LHCN-M2 (cell line): ENCODE data around the gene PLCB2. TPM values are rescaled to one million over a fixed set of nuclear protein-coding genes. Genes with fewer than 3 reads are reported as not detected.
A peak's percentile ranks its signal among the peaks of the same experiment; 100 is the strongest.

ENCODE experiments used
- DNase-seq: peaks from one replicate; pipeline ENCODE4 v3.0.0-alpha.2; 2012; ENCODE audit warnings: low read depth
- total RNA-seq: library from RNA; depleted of rRNA; stranded (reverse); fragments of >200 nt; gene quantifications from 2 replicates; pipeline ENCODE4 v1.2.3, GENCODE V29; 2014

Gene PLCB2
- total RNA-seq, 1 experiment from 2014 or later, result 0.75 TPM

DNA sequence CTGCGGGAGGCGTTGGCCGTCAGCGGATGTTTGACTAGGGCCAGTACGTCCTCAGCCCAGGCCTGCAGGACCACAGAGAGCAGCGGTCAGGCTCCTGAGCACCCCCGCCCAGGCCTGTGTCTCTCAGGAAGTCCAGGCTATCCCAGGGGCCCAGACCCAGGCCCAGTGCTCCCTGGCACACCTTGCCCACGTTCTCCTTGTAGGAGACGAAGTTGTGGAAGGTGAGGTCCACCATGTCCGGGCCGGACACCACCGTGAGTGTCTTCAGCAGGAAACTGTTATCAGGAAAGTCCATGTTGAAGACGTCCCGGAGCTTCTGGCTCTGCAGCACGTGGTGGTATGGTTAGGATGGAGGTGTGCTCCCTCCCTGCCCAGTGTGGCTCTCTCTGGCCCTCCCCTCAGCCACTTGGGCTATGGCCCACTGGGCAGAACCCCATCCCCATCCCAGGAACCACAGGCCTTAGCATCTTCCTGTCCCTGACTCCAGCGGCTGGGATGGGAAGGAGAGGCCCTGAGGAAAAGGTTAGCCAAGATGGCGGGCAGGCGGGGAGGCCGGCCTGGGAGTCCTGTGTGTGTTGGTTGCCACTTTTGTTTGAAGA is 5.3 kb downstream of the PLCB2 start:
- DNase-seq, result no peak

DNA sequence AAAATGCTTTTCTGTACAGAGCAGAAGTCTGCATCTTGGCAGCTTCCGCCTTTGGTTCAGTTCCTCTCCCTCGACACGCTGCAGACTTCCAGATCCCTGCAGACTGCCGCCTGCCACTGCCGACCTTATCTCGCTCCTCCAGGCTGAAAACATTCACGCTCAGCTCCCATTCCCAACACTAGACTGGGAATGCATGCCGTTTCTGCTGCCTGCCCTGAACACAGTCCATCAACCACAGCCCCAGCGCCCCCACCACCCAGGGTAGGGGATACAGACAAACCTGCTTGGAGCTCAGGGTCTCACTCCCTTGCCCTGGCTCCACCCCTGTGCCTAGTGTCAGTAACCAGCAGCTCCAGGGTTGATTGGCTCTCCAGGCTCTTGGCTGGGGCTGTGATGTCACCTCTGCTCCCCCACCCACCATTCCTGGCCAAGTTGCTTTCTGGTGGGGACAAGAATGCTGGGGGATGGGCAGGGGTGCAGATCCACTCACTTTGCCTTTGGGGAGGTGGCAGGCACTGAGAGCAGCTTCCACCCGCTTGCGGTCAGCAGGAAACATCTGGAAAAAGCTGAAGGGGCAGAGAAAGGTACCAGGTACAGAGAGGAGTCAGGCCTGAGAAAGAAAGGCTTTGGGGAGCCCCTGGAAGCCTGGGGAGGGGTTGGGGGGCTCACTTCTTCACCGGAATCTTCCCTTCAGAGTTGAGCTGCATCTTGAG is 6.1 kb downstream of the PLCB2 start:
- no peak for DNase-seq

- DNase-seq, result no peak
Measured at GRCh38 chr15:40300771-40301170, 7.0 kb downstream of the PLCB2 start.

DNA sequence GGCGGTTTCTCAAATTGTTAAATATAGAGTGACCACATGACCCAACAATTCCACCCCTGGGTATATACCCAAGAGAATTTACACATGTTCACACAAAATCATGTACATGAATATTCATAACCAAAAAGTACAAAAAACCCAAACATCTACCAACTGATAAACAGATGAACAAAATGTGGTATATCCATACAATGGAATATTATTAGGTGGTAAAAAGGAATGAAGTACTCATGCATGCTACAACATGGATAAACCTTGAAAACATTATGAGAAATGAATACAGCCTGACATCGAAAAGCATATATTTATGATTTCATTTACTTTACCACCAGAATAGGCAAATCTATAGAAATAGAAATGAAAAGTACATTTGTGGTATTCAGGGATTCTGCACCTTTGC is 7.4 kb downstream of the PLCB2 start:
- no peak for DNase-seq

DNA sequence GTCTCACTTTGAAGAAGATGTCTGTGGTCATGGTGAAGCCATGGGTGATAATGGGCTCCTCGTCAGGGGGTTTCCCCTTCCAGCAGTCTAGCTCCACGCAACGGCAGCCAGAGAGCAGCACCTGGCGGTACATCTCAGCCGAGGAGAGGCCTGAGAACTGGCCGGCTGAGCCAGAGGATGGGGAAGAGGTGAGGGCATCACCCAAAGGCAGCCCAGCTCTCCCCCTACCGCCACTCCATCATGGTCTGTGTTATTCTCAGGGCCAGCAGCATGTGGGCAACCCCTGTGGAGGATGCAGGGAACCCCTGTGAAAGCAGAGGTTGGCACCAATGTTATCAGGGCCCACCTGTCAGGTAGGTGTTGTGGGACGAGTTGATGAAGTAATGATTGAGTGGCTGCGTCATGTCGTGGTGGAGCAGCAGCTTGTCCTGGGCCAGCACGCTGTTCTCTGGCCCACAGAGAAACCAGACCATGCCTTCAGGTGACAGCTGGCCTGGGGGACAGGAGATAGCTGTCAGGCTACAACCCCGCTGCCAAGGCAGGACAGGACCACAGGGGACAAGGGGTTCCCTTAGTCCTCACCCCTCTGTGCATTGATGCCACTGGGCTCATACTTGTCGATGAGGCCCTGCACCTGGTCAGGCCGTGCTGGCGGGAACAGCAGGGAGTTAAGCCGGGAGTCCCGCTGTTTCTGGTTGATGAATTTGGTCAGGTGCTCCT is 9.4 kb downstream of the PLCB2 start:
- no peak for DNase-seq

DNA sequence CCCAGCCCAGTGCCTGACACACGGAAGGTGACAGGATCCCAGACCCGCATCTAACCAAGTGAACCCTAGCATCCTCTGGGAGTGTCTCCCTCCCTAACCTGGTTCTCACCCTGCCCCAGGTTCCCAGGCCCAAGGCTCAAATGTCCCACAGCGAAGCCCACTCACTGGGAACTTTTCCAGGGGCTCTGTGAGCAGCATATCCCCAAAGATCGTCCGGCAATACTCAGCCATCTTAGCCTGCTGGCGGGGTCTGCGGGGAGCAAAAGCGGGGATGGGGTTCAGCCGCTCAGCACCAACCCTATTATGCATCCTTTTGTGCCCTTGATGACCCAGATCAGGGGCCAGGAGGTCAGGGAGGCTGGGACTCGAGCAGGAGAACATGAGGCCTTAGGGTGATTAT is 10.4 kb downstream of the PLCB2 start:
- DNase-seq, result no peak

GRCh38 chr15:40296561-40297230 is 11.0 kb downstream of the PLCB2 start:
- no peak for DNase-seq

DNA sequence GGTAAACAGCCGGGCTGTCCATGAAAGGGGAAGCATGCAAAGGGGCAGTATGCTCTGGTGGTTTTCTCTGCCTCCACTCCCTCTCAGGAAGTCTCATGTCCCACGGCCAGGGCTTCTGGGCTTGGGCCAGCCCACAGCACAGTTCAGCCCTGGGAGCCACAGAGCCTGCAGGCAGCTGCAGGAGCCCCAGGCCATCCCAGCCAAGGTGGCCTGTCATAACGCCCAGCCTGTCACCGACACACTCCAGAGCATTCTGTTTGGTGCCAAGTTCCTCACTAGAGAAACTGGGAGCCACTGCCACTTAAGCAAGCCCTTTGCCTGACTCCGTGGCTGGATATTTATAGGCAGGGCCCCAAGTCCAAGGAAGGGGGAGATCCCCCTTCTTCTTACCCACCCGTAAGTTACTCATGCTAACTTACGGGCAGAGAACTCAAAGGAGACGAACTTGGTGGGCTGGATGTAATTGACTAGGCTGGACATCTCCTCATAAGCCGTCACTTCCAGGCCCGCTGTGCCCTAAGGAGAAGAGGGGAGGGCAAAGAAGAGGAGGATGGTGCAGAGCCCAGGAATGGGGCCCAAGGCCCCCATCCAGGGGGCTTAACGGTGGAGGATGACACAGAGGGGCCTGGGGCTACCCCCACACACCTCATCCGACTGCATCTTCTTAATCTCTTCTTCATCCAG is 11.7 kb downstream of the PLCB2 start:
- no peak for DNase-seq

- no peak for DNase-seq
Measured at GRCh38 chr15:40295297-40295696, 12.4 kb downstream of the PLCB2 start.

GRCh38 chr15:40293905-40294895 is 13.5 kb downstream of the PLCB2 start:
- DNase-seq, result no peak

GRCh38 chr15:40293006-40293405 is 14.7 kb downstream of the PLCB2 start:
- no peak for DNase-seq

DNA sequence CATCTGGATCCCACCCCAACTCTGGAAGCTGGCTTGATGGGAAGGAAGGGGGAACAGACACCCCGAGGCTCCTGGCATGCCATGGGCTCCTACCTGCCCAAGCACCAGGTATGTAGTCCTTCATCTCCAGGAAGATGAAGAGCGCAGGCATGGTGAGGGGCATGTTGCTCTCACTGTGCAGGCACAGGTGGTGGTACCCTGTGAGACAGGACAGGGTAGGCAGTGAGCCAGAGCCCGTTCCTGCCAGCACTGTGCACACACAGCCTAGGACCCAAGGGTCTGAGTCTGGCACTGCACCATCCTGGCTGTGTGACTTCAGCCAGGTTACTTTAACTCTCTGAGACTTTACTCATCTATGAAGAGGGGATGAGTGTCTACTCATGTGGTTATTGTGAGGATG is 15.5 kb downstream of the PLCB2 start:
- DNase-seq, result no peak

GRCh38 chr15:40290918-40291574 is 16.7 kb downstream of the PLCB2 start:
- peak; percentile 38 for DNase-seq

DNA sequence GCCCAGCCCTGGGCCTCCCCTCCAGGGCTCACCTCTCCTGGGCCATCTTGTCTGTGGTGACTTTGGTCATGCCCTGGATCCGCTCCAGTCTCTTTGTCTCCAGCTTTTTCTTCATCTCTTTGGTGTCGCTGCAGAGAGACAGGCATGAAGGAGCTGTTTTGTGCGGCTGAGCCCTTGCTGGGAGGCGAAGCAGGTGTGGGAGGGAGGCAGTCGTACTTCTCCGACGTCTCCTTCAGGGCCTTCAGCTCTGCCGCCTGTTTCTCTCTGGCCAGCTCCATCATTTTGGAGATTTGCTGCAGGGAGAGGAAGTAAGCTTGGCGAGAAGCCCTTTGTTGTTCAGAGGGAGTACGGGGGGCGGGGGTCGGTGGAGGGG is 17.2 kb downstream of the PLCB2 start:
- DNase-seq, result no peak

GRCh38 chr15:40289140-40289775 is 18.5 kb downstream of the PLCB2 start:
- DNase-seq, result no peak

- DNase-seq, result no peak
Measured at GRCh38 chr15:40287968-40288367, 19.8 kb downstream of the PLCB2 start.

GRCh38 chr15:40287505-40287904 is 20.2 kb downstream of the PLCB2 start:
- no peak for DNase-seq

DNA sequence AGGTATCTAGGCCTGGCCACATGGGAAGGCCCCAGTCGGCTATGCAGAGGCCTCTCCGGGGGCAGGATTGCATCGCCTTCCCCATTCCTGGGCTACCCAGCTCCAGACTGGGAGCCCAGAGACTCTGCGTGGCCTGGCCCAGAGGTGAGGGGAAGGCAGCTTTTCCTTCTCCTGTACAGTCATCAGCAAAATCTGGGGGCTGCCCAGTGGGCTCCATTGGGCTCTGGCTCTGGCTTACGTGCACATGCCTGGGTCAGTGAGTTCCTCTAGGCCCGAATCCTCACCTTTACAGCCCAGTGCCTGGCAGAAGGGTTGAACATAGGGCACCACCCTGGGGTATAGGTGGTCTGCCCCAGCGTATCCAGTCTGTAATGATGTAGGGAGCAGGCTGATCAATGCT is 20.9 kb downstream of the PLCB2 start:
- no peak for DNase-seq

DNA sequence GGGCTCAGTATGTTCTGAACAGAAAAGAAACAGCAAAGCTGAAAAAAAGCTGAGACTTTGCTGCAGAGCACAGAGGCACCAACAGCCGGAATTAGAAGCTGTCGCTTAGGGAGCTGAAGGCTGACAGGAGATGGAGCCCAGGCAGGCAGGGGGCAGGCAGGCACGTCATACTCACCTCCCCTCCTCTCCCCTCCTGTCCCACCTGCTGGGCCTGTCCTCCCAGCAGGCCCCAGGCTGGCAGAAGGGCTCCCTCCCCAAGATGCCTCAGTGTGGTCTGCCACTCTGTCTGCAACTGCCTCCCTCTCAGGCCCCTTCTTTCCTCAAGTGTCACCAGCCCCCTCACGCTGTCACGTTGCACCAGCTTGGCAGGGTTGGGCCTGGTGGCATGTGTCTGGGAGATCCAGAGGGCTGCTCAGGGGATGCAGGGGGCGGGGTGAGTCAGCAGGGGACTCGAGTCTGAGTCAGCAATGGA is 21.6 kb downstream of the PLCB2 start:
- DNase-seq, result no peak
